ENCODE data around the gene RPL41.

RPL41 gene

DNA sequence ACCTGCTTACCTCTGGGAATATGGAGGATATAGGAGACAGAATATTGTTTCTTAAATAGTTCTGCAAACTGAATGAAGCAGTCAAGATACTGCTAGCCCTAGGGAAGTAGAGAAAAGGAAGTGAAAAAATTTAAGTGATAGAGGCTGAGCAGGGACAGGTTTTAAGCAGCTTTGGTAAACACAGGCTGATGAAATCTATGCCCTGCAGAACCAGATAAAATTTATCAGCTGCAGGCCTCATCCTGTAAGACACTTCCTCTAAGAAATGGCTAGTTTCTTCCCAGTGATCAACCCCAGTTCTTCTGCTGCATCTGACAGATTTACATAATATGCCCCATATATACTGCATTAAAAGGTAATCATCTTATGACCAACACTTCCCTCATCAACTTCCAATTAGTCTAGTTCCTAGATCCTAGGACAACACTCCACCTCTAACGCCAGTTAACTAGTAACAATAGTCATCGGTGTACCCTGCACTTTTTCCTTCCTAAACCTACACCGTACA lies 10.4 kb downstream of the RPL41 start:
- in situ Hi-C loops (cut with MboI; ENCODE audit: low pct_unique_long_range_greater_than_20kb, low sequenced_read_pairs, unreplicated experiment) = no loop called here
- no peak for DNase-seq (ENCODE audit: low spot score)
- TF ChIP-seq, protein P1, sequence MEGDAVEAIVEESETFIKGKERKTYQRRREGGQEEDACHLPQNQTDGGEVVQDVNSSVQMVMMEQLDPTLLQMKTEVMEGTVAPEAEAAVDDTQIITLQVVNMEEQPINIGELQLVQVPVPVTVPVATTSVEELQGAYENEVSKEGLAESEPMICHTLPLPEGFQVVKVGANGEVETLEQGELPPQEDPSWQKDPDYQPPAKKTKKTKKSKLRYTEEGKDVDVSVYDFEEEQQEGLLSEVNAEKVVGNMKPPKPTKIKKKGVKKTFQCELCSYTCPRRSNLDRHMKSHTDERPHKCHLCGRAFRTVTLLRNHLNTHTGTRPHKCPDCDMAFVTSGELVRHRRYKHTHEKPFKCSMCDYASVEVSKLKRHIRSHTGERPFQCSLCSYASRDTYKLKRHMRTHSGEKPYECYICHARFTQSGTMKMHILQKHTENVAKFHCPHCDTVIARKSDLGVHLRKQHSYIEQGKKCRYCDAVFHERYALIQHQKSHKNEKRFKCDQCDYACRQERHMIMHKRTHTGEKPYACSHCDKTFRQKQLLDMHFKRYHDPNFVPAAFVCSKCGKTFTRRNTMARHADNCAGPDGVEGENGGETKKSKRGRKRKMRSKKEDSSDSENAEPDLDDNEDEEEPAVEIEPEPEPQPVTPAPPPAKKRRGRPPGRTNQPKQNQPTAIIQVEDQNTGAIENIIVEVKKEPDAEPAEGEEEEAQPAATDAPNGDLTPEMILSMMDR (IDR thresholded peaks at IDR 0.05; ENCODE audit: extremely low read depth, insufficient read depth, missing control alignments) = no peak

GRCh38 chr12:56127485-56127887 lies 11.1 kb downstream of the RPL41 start:
- DNase-seq (ENCODE audit: low spot score) = no peak
- TF ChIP-seq, protein P1 (IDR thresholded peaks at IDR 0.05; ENCODE audit: extremely low read depth, insufficient read depth, missing control alignments) = no peak
- in situ Hi-C loops (cut with MboI; ENCODE audit: low pct_unique_long_range_greater_than_20kb, low sequenced_read_pairs, unreplicated experiment) = no loop called here

DNA sequence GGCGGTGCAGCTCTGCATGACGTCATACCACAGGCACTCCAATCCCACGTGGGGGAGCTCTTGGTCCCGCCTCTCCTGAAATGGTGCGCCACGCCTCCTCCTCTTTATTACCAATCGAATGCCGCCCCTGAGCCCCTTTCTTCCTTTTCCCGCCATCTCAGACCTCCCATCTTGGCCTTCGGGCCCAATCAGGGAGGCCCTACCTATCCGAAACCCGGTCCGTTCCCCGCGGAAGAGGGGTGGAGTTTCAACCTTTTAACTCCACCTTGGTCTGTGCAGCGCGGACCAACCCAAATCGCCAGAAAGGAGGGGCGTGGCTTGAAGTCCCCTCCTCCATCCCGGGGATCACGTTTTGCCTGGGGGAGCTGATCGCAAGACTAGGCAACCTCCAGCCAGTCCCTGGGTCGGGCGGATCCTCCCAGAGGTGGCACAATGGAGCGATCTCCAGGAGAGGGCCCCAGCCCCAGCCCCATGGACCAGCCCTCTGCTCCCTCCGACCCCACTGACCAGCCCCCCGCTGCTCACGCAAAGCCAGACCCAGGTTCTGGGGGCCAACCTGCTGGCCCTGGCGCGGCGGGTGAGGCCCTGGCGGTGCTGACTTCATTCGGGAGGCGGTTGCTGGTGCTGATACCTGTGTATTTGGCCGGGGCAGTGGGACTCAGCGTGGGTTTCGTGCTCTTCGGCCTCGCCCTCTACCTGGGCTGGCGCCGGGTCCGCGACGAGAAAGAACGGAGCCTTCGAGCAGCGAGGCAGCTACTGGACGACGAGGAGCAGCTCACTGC lies 11.6 kb downstream of the RPL41 start, which contains the start of gene ESYT1:
Gene ESYT1, plus strand, starts transcription at position 380 of the 782 bp plus-strand sequence. Its CDS starts 53 bp downstream, at position 433.
- TF ChIP-seq, protein P1 (IDR thresholded peaks at IDR 0.05; ENCODE audit: extremely low read depth, insufficient read depth, missing control alignments) = no peak
- in situ Hi-C loops (cut with MboI; ENCODE audit: low pct_unique_long_range_greater_than_20kb, low sequenced_read_pairs, unreplicated experiment) = no loop called here
- DNase-seq (ENCODE audit: low spot score) = peak; percentile 98

GRCh38 chr12:56128670-56129205 lies 12.3 kb downstream of the RPL41 start:
- in situ Hi-C loops (cut with MboI; ENCODE audit: low pct_unique_long_range_greater_than_20kb, low sequenced_read_pairs, unreplicated experiment) = no loop called here
- DNase-seq (ENCODE audit: low spot score) = peak; percentile 51
- TF ChIP-seq, protein P1 (IDR thresholded peaks at IDR 0.05; ENCODE audit: extremely low read depth, insufficient read depth, missing control alignments) = no peak

- in situ Hi-C loops (cut with MboI; ENCODE audit: low pct_unique_long_range_greater_than_20kb, low sequenced_read_pairs, unreplicated experiment) = no loop called here
- TF ChIP-seq, protein P1 (IDR thresholded peaks at IDR 0.05; ENCODE audit: extremely low read depth, insufficient read depth, missing control alignments) = no peak
- peak; percentile 69 for DNase-seq (ENCODE audit: low spot score)
These were observed 12.9 kb downstream of the RPL41 start for GRCh38 chr12:56129206-56129941.

DNA sequence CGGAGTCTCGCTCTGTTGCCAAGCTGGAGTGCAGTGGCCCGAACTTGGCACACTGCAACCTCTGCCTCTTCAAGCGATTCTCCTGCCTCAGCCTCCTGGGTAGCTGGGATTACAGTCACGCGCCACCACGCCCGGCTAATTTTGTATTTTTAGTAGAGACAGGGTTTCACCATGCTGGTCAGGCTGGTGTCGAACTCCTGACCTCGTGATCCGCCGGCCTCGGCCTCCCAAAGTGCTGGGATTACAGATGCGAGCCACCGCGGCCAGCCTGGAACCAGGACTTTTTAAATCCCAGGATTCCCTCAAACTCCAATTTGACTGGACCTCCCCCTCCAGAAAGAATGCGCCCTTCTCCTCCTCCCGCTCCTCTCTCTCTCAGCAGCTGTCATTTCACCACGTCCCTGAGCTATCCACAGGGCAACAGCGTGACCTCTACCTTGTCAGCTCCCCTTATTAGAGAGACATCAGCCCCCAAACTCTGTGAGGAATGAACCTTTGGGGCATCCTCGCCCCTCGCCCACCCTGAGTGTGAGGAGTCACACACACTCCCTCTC lies 13.6 kb downstream of the RPL41 start:
- TF ChIP-seq, protein P1 (IDR thresholded peaks at IDR 0.05; ENCODE audit: extremely low read depth, insufficient read depth, missing control alignments) = no peak
- in situ Hi-C loops (cut with MboI; ENCODE audit: low pct_unique_long_range_greater_than_20kb, low sequenced_read_pairs, unreplicated experiment) = no loop called here
- DNase-seq (ENCODE audit: low spot score) = no peak
